Muscle of leg (tissue), 11 donors: Measurements from ENCODE around the gene RBPJ. TPM values are rescaled to one million over a fixed set of nuclear protein-coding genes. Genes with fewer than 3 reads are reported as not detected.
A peak's percentile ranks its signal among the peaks of the same experiment; 100 is the strongest.

Experiments
- DNase-seq: peaks from one replicate; pipeline ENCODE4 v3.0.0; 2013
- H3K27ac ChIP-seq: one replicate; pipeline ENCODE4 v1.5.1; 2013; ENCODE audit warnings: mild to moderate bottlenecking, low read length, control low read depth
- H3K27me3 ChIP-seq: one replicate; pipeline ENCODE4 v1.6.1; 2013; ENCODE audit warnings: low read length; ENCODE audit not compliant: control insufficient read depth, insufficient read depth
- H3K36me3 ChIP-seq: one replicate; pipeline ENCODE4 v1.6.1; 2013; ENCODE audit warnings: low read length; ENCODE audit not compliant: control insufficient read depth, insufficient read depth
- H3K4me1 ChIP-seq: one replicate; pipeline ENCODE4 v1.6.1; 2013; ENCODE audit warnings: low read length; ENCODE audit not compliant: control insufficient read depth, insufficient read depth
- H3K4me3 ChIP-seq: one replicate; pipeline ENCODE4 v1.5.1; 2013; ENCODE audit warnings: low read length, control low read depth
- H3K9me3 ChIP-seq: replicated peaks from 2 replicates; pipeline ENCODE4 v1.6.1; 2013; ENCODE audit warnings: low read depth, low read length; ENCODE audit not compliant: control insufficient read depth
- WGBS: methylation state at CpG from one replicate; pipeline ENCODE4 v1.1.5; 2013; ENCODE audit warnings: missing lambda C conversion rate; ENCODE audit not compliant: insufficient coverage; 5-methylcytosine and 5-hydroxymethylcytosine counted together
- polyA plus RNA-seq, 8 donors: library from polyadenylated mRNA; unstranded; fragments of 120-200 nt; gene quantifications; one replicate each; pipeline versions ENCODE4 v1.2.1 to v1.2.3, GENCODE V29; 2013; ENCODE audit warnings: inconsistent platforms in 1 of 8, low replicate concordance in 1 of 8; ENCODE audit not compliant: insufficient read length in 8 of 8, insufficient read depth in 1 of 8
- total RNA-seq: library from RNA; stranded (reverse); fragments of 120-200 nt; gene quantifications from one replicate; pipeline ENCODE4 v1.2.4, GENCODE V29; 2013

Gene RBPJ
- total and polyA plus RNA-seq, 9 donors, result 58.8 to 85.9 (median 69.6) TPM

DNA sequence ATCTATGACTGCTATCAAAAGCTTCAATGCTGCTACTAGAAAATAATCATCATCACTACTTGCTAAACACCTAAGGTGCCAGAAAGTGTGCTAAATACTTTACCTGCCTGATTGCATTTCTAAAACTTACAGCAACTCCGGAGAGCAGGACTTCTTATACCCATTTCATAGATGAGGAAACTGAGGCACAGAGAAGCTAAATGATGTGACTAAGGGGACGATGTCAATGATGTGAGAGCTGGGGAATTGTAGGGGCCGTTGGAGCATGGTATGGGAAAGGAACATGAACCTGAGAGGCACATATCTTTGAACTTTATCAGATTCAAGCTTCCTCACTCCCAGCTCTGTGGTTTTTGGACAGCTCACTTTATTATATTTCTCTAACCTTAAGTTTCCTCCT is 130.8 kb downstream of the RBPJ start:
- no CpG with 5 or more reads among the region's 3 CpGs for WGBS
- Histone ChIP-seq H3K27me3 (no peaks in the 10 kb centered on the region), H3K4me3 (no peak overlapping the region), H3K4me1 (peaks cover 3% of the 10 kb centered on the region), H3K36me3 (no peaks in the 10 kb centered on the region), H3K9me3 (peaks cover 8% of the 10 kb centered on the region), H3K27ac (no peak overlapping the region)
- DNase-seq, result no peak

DNA sequence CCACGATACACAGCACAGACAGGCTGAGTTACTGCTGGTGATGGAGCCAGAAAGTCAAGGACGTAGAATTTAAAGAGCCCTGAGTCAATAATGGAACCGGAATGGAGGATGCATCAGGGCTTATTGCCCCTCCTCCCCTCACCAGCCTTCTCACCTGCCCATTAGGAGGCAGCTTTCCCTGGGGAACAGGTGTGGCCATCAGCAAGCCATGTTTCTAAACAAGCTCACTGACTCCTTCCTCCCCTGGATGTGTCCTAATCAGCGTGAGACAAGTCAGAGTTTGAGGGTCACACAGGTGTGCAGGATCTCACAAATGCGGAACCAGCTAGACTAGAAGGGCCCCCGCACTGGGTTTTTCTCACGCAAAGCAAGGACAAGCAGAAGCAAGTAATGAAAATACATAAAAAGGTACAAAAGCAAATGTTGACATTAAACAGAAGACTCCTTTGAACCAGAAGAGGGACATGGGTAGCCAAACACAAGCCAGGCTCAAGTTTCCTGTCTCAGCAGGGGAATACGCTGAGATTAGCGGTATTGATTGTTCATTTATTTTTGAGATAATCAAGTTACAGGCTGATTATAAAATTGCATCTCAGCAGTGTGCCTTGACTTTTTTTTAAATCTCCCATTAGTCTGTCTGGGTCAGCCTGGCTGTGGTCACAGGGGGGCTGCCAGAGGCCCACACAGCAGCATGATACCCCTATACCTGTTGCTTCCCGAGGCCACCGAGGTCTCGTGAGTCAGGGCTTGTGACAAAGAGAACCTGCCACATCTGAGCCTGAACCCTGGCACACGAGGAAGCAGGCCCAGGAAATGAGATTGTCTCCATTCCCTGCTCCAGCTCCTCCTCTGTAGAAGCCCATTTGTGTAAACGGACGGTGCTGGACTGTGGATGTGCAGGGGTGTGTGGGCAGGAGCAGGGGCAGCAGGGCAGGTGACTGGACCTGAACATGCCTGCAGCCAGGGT is 132.0 kb downstream of the RBPJ start:
- WGBS, result 74% methylated on average over 7 of the region's 15 CpGs

DNA sequence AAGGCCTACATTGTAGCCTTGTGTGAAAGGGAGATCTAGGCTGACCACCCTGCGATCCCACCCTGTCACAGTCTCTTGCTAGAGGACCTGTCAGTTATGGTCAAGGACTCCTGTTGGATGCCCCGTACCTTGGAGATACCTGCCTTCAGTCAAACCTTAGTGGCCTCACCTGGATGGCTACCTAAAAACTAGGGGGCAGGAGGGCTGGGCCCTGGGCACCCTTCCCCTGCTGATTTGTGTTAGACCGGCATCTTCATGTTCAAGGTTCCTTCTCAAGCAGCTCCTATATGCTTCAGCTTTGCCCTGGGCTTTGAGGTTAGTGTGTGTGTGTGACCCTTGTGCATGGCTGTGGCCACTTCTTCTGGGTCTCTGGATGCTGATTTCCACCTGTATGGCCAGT is 134.1 kb downstream of the RBPJ start:
- no peak for DNase-seq
- Histone ChIP-seq H3K27me3 (no peaks in the 10 kb centered on the region), H3K36me3 (no peaks in the 10 kb centered on the region), H3K4me3 (no peak overlapping the region), H3K9me3 (peaks cover 5% of the 10 kb centered on the region), H3K27ac (no peak overlapping the region), H3K4me1 (peaks cover 11% of the 10 kb centered on the region)
- 95% methylated on average over 2 of the region's 3 CpGs for WGBS

More for the DNA sequence above, 132.0 kb downstream of the RBPJ start:
- Histone ChIP-seq H3K36me3 (no peaks in the 10 kb centered on the region), H3K27me3 (no peaks in the 10 kb centered on the region), H3K27ac (no peak overlapping the region), H3K4me3 (no peak overlapping the region), H3K9me3 (peaks cover 6% of the 10 kb centered on the region), H3K4me1 (peaks cover 5% of the 10 kb centered on the region)
- DNase-seq, result no peak

DNA sequence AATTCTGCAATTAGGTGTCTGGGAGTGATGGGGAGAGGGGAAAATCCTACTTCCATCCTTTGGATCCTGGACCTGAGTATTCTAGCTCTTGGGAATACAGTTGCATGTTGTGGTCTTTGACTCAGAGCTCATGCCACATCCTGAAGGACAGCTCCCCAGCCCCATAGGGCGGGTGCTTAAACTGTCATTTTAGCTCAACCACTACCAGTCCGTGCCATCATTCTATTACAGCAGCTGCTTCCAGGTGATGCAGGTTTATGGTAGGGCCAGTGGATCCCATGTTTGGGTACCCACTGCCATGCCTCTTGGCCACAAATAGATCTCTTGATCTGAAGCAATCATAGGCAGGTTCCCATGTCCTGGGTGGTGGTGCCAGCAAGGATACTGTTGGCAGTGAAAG is 134.8 kb downstream of the RBPJ start:
- no peak overlapping the region for H3K4me3 ChIP-seq
- H3K36me3 ChIP-seq, result no peaks in the 10 kb centered on the region
- H3K27ac ChIP-seq, result no peak overlapping the region
- DNase-seq, result no peak
- H3K27me3 ChIP-seq, result no peaks in the 10 kb centered on the region
- H3K4me1 ChIP-seq, result peaks cover 11% of the 10 kb centered on the region
- H3K9me3 ChIP-seq, result peaks cover 5% of the 10 kb centered on the region
- WGBS, result 88% methylated on average over 1 of the region's 2 CpGs

DNA sequence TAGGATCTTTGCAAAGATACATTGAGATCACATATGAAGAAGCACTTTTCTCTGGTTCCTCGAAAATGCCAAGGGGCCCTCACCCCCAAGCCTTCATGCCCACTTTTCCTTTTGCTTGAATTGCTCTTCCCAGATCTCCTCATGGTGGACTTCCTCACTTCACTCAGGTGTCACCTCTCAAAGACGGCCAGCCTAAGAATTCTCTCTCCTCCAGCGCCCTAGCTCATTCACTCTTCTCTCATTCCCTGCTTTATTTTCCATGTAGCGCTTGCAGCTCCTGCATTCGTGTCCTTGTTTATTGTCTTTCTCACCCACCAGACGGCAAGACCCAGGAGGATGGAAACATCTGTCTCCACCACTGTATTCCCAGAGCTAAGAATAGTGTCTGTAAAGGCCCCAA is 136.6 kb downstream of the RBPJ start:
- H3K4me3 ChIP-seq, result no peak overlapping the region
- no peaks in the 10 kb centered on the region for H3K36me3 ChIP-seq
- 65% methylated on average over 5 of the region's 6 CpGs for WGBS
- peaks cover 11% of the 10 kb centered on the region for H3K4me1 ChIP-seq
- peaks cover 5% of the 10 kb centered on the region for H3K9me3 ChIP-seq
- H3K27ac ChIP-seq, result no peak overlapping the region
- no peak for DNase-seq
- no peaks in the 10 kb centered on the region for H3K27me3 ChIP-seq

DNA sequence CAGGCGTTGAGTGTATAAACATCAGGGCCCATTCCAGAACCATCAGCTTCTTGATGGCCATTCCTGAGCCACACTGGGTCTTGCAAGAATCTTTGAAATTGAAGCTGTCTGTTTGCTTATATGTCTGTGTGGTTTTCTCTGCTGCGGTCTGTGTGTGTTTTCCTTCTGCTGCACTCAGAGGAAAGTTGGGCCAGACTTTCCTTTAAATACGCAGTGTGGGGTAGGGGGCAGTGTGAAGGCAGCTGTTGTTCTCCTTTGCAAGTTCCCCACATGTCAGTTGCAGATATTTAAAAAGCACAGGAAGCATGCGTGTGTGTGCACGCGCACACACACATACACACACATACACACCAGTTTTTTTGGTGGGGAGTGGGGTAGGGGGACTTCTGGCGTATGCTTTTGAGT is 137.3 kb downstream of the RBPJ start:
- no peaks in the 10 kb centered on the region for H3K27me3 ChIP-seq
- H3K36me3 ChIP-seq, result no peaks in the 10 kb centered on the region
- H3K4me1 ChIP-seq, result peaks cover 14% of the 10 kb centered on the region
- no peak overlapping the region for H3K27ac ChIP-seq
- peaks cover 5% of the 10 kb centered on the region for H3K9me3 ChIP-seq
- 31% methylated on average over 2 of the region's 7 CpGs for WGBS
- H3K4me3 ChIP-seq, result no peak overlapping the region
- DNase-seq, result peak; percentile 58

DNA sequence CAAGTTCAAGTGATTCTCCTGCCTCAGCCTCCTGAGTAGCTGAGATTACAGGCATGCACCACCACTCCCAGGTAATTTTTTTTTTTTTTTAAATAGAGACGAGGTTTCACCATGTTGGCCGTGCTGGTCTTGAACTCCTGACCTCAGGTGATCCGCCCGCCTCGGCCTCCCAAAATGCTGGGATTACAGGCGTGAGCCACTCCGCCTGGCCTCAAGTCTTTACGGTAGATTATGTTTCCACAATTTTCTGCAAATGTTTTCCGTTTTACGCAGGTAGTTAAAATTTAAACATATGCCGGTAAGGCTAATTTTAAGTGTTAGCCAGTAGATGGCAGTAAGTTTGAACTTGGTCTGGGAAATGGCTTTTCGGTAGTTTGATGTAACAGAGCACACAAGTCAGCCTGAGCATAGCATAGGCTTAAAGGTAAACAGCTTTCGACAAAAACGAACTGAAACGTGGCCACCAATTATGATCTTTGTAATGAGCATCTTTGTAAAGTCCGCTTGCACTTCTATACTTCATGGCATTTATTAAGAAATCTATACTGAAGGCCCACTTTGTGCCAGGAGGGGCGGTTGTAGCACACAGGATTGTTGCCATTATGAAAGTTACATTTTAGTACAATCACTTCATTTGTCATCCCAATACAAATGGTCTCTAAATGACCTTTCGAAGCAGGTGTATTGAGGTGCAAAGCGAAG is 138.4 kb downstream of the RBPJ start:
- WGBS, result 7% methylated on average over 9 of the region's 19 CpGs
- H3K27me3 ChIP-seq, result no peaks in the 10 kb centered on the region
- H3K4me3 ChIP-seq, result no peak overlapping the region
- peaks cover 14% of the 10 kb centered on the region for H3K4me1 ChIP-seq
- DNase-seq, result peak; percentile 73
- no peaks in the 10 kb centered on the region for H3K9me3 ChIP-seq
- no peak overlapping the region for H3K27ac ChIP-seq
- H3K36me3 ChIP-seq, result no peaks in the 10 kb centered on the region

DNA sequence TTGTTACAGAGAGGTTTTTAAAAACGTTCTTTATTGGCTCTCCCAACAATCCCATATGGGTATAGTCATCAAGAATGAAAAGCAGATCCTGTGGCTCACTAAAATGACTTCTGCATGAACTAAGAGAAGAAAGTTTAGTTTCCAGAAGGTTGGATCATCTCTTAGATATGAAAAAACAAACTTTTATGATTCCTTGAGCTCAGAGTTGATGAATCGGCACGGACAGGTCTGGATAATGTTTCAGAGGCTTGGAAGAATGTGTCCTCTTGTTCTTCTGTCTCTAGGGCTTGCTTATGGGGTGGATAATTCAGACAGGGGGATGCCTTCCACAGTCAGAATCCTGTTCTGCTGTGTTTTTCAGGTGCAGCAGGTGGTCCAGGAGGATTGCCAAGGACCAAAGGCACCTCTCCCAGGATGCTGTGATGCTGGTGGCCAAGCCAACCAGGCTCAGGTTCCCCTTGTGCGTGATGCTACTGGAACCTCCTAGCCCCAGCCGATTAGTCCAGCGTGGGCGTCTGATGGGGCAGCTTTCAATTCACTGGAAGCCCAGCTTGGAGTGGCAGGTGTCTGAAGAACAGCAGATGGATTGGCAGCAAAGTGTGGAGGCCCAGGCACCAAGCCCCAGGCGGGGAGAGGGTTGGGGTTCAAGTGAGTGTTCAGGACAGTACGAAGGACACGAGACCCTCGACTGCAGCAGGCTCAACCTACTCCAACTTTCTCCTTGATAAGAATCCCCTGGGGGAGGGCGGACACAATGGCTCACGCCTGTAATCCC is 139.1 kb downstream of the RBPJ start:
- H3K4me3 ChIP-seq, result no peak overlapping the region
- H3K27ac ChIP-seq, result no peak overlapping the region
- WGBS, result 57% methylated on average over 7 of the region's 13 CpGs
- H3K9me3 ChIP-seq, result no peaks in the 10 kb centered on the region
- H3K36me3 ChIP-seq, result no peaks in the 10 kb centered on the region
- no peaks in the 10 kb centered on the region for H3K27me3 ChIP-seq
- DNase-seq, result no peak
- H3K4me1 ChIP-seq, result peaks cover 14% of the 10 kb centered on the region

DNA sequence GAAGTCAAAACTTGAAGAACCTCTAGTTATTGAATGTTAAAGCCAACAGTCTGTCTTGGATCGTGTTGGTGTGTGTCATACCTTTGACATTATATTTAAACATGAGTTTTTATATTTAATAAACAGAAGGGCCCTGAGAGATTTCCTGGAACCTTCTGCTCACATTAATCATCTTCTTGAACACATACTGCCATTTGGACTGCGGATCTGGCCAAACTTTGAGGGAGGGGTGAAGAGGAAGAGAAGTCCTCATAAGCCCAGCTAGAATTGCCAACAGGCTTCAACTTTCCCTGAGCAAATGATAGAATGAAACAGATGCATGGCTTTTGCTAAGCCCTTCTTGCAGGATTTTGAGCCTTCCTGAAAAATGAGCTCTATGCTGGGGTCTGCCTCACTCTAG is 142.1 kb downstream of the RBPJ start:
- H3K36me3 ChIP-seq, result no peaks in the 10 kb centered on the region
- no peaks in the 10 kb centered on the region for H3K27me3 ChIP-seq
- no CpG with 5 or more reads among the region's 2 CpGs for WGBS
- H3K4me1 ChIP-seq, result peaks cover 9% of the 10 kb centered on the region
- H3K27ac ChIP-seq, result no peak overlapping the region
- no peaks in the 10 kb centered on the region for H3K9me3 ChIP-seq
- no peak overlapping the region for H3K4me3 ChIP-seq
- peak; percentile 87 for DNase-seq

DNA sequence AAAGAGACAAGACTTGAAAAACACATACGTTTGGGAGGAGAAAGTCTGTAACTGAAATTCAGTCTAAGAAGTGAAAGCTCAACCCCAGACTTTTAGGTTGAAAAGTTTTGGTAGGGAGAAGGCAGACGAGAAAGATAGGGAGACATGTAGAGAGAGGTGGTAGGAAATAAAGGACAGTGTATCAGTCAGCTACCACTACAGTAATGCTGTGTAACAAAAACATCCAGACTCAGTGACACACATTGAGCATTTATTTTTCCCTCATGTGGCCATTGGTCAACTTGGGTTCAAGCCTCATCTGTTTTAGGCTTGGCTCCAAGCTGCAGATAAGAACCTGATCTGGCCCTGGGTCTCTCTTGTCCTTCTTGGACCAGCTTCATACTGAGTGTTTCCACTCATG is 142.6 kb downstream of the RBPJ start:
- Histone ChIP-seq H3K9me3 (no peaks in the 10 kb centered on the region), H3K4me1 (peaks cover 4% of the 10 kb centered on the region), H3K27ac (no peak overlapping the region), H3K36me3 (no peaks in the 10 kb centered on the region), H3K27me3 (no peaks in the 10 kb centered on the region), H3K4me3 (no peak overlapping the region)
- DNase-seq, result no peak
- no CpG with 5 or more reads among the region's 2 CpGs for WGBS
